Thoracic aorta (tissue), 2 donors: ENCODE results near the gene NOC3L. TPM values are rescaled to one million over a fixed set of nuclear protein-coding genes. Genes with fewer than 3 reads are reported as not detected.
A peak's percentile ranks its signal among the peaks of the same experiment; 100 is the strongest.

Source experiments
- ATAC-seq: fragments of 150-250 bp; one replicate; pipeline ENCODE4 v1.8.0; 2017; ENCODE audit warnings: low read depth; ENCODE audit not compliant: insufficient number of reproducible peaks, low FRiP score
- DNase-seq: peaks from one replicate; pipeline ENCODE4 v3.0.0-alpha.2; 2020; ENCODE audit warnings: low spot score
- H3K27ac ChIP-seq, 2 donors: fragments of 200-600 bp; sonication (generic); 1 replicate in 1 of 2; 2 replicates in 1 of 2; pipeline ENCODE4 v1.5.1; 2016; ENCODE audit warnings: mild to moderate bottlenecking in 2 of 2, moderate library complexity in 2 of 2
- H3K27me3 ChIP-seq: fragments of 200-600 bp; sonication (generic); replicated peaks from 2 replicates; pipeline ENCODE4 v1.6.0; 2016; ENCODE audit warnings: mild to moderate bottlenecking; ENCODE audit not compliant: insufficient read depth
- H3K36me3 ChIP-seq: fragments of 200-600 bp; sonication (generic); one replicate; pipeline ENCODE4 v1.5.1; 2016
- H3K4me1 ChIP-seq, 2 donors: fragments of 200-600 bp; sonication (generic); 1 replicate in 1 of 2; 2 replicates in 1 of 2; pipeline versions ENCODE4 v1.5.1 to v1.6.0; 2016; ENCODE audit warnings: low read depth in 2 of 2, mild to moderate bottlenecking in 1 of 2; ENCODE audit not compliant: control insufficient read depth in 1 of 2
- H3K4me3 ChIP-seq: fragments of 200-600 bp; sonication (generic); 2 replicates; pipeline ENCODE4 v1.5.1; 2016; ENCODE audit warnings: mild to moderate bottlenecking
- H3K9me3 ChIP-seq: fragments of 200-600 bp; sonication (generic); 2 replicates; pipeline ENCODE4 v1.5.1; 2016
- CTCF ChIP-seq: fragments of 200-600 bp; sonication (generic); IDR thresholded peaks from one replicate; pipeline ENCODE4 v1.5.1; 2019; ENCODE audit warnings: antibody characterized with exemption
- total RNA-seq, 2 donors: library from RNA; depleted of rRNA; stranded (reverse); fragments of >200 nt; gene quantifications; one replicate each; pipeline versions ENCODE4 v1.1.0 to v1.2.3, GENCODE V29; 2016

NOC3L gene
- total RNA-seq, 2 donors from 2014 or later, result 11.1 to 22.5 TPM

- Histone ChIP-seq H3K27ac (no peak overlapping the region), H3K27me3 (no peaks in the 10 kb centered on the region), H3K36me3 (peaks cover 19% of the 10 kb centered on the region), H3K4me1 (peaks cover 6 to 20% of the 10 kb centered on the region in 2 donors), H3K9me3 (no peaks in the 10 kb centered on the region), H3K4me3 (no peak overlapping the region)
- no peak for ATAC-seq
- TF ChIP-seq CTCF, result no peak
- no peak for DNase-seq
Measured at GRCh38 chr10:94333051-94333450, 29.7 kb downstream of the NOC3L start.

GRCh38 chr10:94328613-94329012 is 34.1 kb downstream of the NOC3L start:
- H3K4me1 ChIP-seq, result peaks cover 15 to 32% of the 10 kb centered on the region in 2 donors
- no peaks in the 10 kb centered on the region for H3K9me3 ChIP-seq
- TF ChIP-seq CTCF, result no peak
- ATAC-seq (no peak), DNase-seq (no peak)
- H3K27me3 ChIP-seq, result no peaks in the 10 kb centered on the region
- no peak overlapping the region for H3K4me3 ChIP-seq
- H3K36me3 ChIP-seq, result peaks cover 19% of the 10 kb centered on the region
- peak overlapping the region; percentile 64 to 88 for H3K27ac ChIP-seq

GRCh38 chr10:94327649-94328048 is 35.1 kb downstream of the NOC3L start:
- no peaks in the 10 kb centered on the region for H3K27me3 ChIP-seq
- no peak for TF ChIP-seq CTCF
- H3K27ac ChIP-seq, result peak overlapping the region; percentile 64 to 88
- peaks cover 15 to 32% of the 10 kb centered on the region in 2 donors for H3K4me1 ChIP-seq
- DNase-seq (no peak), ATAC-seq (no peak)
- H3K9me3 ChIP-seq, result no peaks in the 10 kb centered on the region
- no peak overlapping the region for H3K4me3 ChIP-seq
- H3K36me3 ChIP-seq, result peaks cover 19% of the 10 kb centered on the region

- H3K4me3 ChIP-seq, result no peak overlapping the region
- H3K27ac ChIP-seq, result no peak overlapping the region
- peaks cover 15 to 29% of the 10 kb centered on the region in 2 donors for H3K4me1 ChIP-seq
- H3K36me3 ChIP-seq, result peaks cover 19% of the 10 kb centered on the region
- ATAC-seq, result no peak
- H3K9me3 ChIP-seq, result no peaks in the 10 kb centered on the region
- no peak for DNase-seq
- no peak for TF ChIP-seq CTCF
- H3K27me3 ChIP-seq, result no peaks in the 10 kb centered on the region
Measured at GRCh38 chr10:94324609-94325233, 38.0 kb downstream of the NOC3L start.

GRCh38 chr10:94320285-94320914 is 42.3 kb downstream of the NOC3L start:
- H3K4me3 ChIP-seq, result no peak overlapping the region
- peaks cover 16% of the 10 kb centered on the region for H3K36me3 ChIP-seq
- no peak overlapping the region for H3K27ac ChIP-seq
- peaks cover 6 to 15% of the 10 kb centered on the region in 2 donors for H3K4me1 ChIP-seq
- no peak for ATAC-seq
- DNase-seq, result no peak
- H3K9me3 ChIP-seq, result no peaks in the 10 kb centered on the region
- no peaks in the 10 kb centered on the region for H3K27me3 ChIP-seq
- TF ChIP-seq CTCF, result peak; percentile 89
